Vein endothelial cell (primary cell): ENCODE data around the gene OR5AC2. TPM values are rescaled to one million over a fixed set of nuclear protein-coding genes. Genes with fewer than 3 reads are reported as not detected.

Experiments
- total RNA-seq: library from RNA; depleted of rRNA; stranded (reverse); fragments of >200 nt; gene quantifications from 2 replicates; pipeline ENCODE4 v1.2.3, GENCODE V29; 2012

Gene OR5AC2
- total RNA-seq = not detected in 2 replicates

GRCh38 chr3:98086873-98087272 is at the start of gene OR5AC2:
Gene OR5AC2, plus strand, starts transcription at chr3:98087173. Its CDS starts 0 bp downstream, at chr3:98087173.

GRCh38 chr3:98130421-98130820 is 43.4 kb downstream of the OR5AC2 start, which contains the start of gene OR5H1:
Gene OR5H1, plus strand, starts transcription at chr3:98130721. Its CDS starts 1,977 bp downstream, at chr3:98132698.

Other genes starting within 250 kb of the OR5AC2 start
- gene RIOX2, start 114.7 kb upstream of the OR5AC2 start, total RNA-seq = 26.1 and 29.1 TPM in 2 replicates
- gene GABRR3, start 51.9 kb upstream of the OR5AC2 start, total RNA-seq = not detected in 2 replicates
- gene OR5H1, start 43.5 kb downstream of the OR5AC2 start, total RNA-seq = not detected in 2 replicates
- not detected in 2 replicates for gene OR5H14, start 60.3 kb downstream of the OR5AC2 start, total RNA-seq
- not detected in 2 replicates for gene OR5H15, start 79.5 kb downstream of the OR5AC2 start, total RNA-seq
- gene OR5H6, start 177.1 kb downstream of the OR5AC2 start, total RNA-seq = not detected in 2 replicates
- not detected in 2 replicates for gene OR5H2, start 195.3 kb downstream of the OR5AC2 start, total RNA-seq